GM23338 (cell line): ENCODE results near the gene NEO1. TPM values are rescaled to one million over a fixed set of nuclear protein-coding genes. Genes with fewer than 3 reads are reported as not detected.

Source experiments
- ATAC-seq: fragments of 200-7000 bp; cut with Tn5 transposase; 3 replicates; pipeline ENCODE4 v1.9.1; 2020
- DNase-seq: peaks from one replicate; pipeline ENCODE4 v3.0.0-alpha.2; 2015; ENCODE audit warnings: low spot score
- H2AFZ ChIP-seq: fragments of 200-600 bp; sonication (generic); 2 replicates; pipeline ENCODE4 v1.8.0; 2016; ENCODE audit warnings: antibody characterized with exemption, mild to moderate bottlenecking, moderate library complexity
- H3F3A ChIP-seq: fragments of 200-600 bp; sonication (generic); replicated peaks from 2 replicates; pipeline ENCODE4 v1.8.0; 2017; ENCODE audit warnings: antibody characterized with exemption, mixed run types, low read depth
- H3K27ac ChIP-seq: fragments of 200-600 bp; sonication (generic); 2 replicates; pipeline ENCODE4 v1.6.1; 2016; ENCODE audit warnings: low read depth
- H3K27me3 ChIP-seq: fragments of 200-600 bp; sonication (generic); 2 replicates; pipeline ENCODE4 v1.8.0; 2016; ENCODE audit warnings: mild to moderate bottlenecking, mixed run types, moderate library complexity; ENCODE audit not compliant: insufficient read depth
- H3K36me3 ChIP-seq: fragments of 200-600 bp; sonication (generic); 2 replicates; pipeline ENCODE4 v1.8.0; 2016; ENCODE audit warnings: mild to moderate bottlenecking; ENCODE audit not compliant: insufficient read depth
- H3K4me1 ChIP-seq: fragments of 200-600 bp; sonication (generic); 2 replicates; pipeline ENCODE4 v1.8.0; 2016; ENCODE audit warnings: mild to moderate bottlenecking, moderate library complexity; ENCODE audit not compliant: insufficient read depth
- H3K4me2 ChIP-seq: fragments of 200-600 bp; sonication (generic); 2 replicates; pipeline ENCODE4 v1.7.1; 2017; ENCODE audit warnings: mixed run types
- H3K4me3 ChIP-seq: fragments of 200-600 bp; sonication (generic); 2 replicates; pipeline ENCODE4 v1.6.1; 2016; ENCODE audit warnings: mixed run types
- H3K79me2 ChIP-seq: fragments of 200-600 bp; sonication (generic); replicated peaks from 2 replicates; pipeline ENCODE4 v1.8.0; 2017; ENCODE audit warnings: mild to moderate bottlenecking; ENCODE audit not compliant: insufficient read depth
- H3K9me2 ChIP-seq: fragments of 200-600 bp; sonication (generic); 2 replicates; pipeline ENCODE4 v1.8.0; 2017; ENCODE audit not compliant: insufficient read depth
- H4K20me1 ChIP-seq: fragments of 200-600 bp; sonication (generic); replicated peaks from 2 replicates; pipeline ENCODE4 v1.8.0; 2017; ENCODE audit warnings: mild to moderate bottlenecking; ENCODE audit not compliant: insufficient read depth
- H3K27ac Mint-ChIP-seq: 2 replicates; pipeline ENCODE4 v1.8.0; 2020; ENCODE audit warnings: inconsistent platforms, mild to moderate bottlenecking, moderate library complexity, mixed read lengths
- H3K27me3 Mint-ChIP-seq: 3 replicates; pipeline ENCODE4 v1.8.0; 2022; ENCODE audit warnings: low read depth, mild to moderate bottlenecking, moderate library complexity, mixed read lengths, inconsistent platforms; ENCODE audit not compliant: insufficient read depth, poor library complexity
- H3K36me3 Mint-ChIP-seq: 3 replicates; pipeline ENCODE4 v1.8.0; 2021; ENCODE audit warnings: low read depth, mild to moderate bottlenecking, inconsistent platforms, moderate library complexity, mixed read lengths
- H3K4me1 Mint-ChIP-seq: 3 replicates; pipeline ENCODE4 v1.8.0; 2020; ENCODE audit warnings: mild to moderate bottlenecking, inconsistent platforms, mixed read lengths
- H3K4me3 Mint-ChIP-seq: 3 replicates; pipeline ENCODE4 v1.8.0; 2021; ENCODE audit warnings: moderate library complexity, mild to moderate bottlenecking, inconsistent platforms, mixed read lengths
- H3K9me3 Mint-ChIP-seq: 3 replicates; pipeline ENCODE4 v1.8.0; 2020; ENCODE audit warnings: moderate library complexity, mild to moderate bottlenecking, inconsistent platforms, mixed read lengths
- EZH2 ChIP-seq: fragments of 200-600 bp; sonication (generic); IDR thresholded peaks from one replicate; pipeline ENCODE4 v1.8.0; 2017; ENCODE audit warnings: antibody characterized with exemption, mild to moderate bottlenecking, low read depth; ENCODE audit not compliant: unreplicated experiment
- JUNB ChIP-seq: IDR thresholded peaks from one replicate; pipeline ENCODE4 v1.6.1; 2016; ENCODE audit warnings: antibody characterized with exemption; ENCODE audit not compliant: unreplicated experiment
- POLR2AphosphoS5 ChIP-seq: IDR thresholded peaks from 2 replicates; pipeline ENCODE4 v1.6.1; 2016; ENCODE audit warnings: antibody characterized with exemption, low read depth
- REST ChIP-seq: IDR thresholded peaks from one replicate; pipeline ENCODE4 v1.6.1; 2018; ENCODE audit warnings: antibody characterized with exemption; ENCODE audit not compliant: unreplicated experiment
- STAT1 ChIP-seq: IDR thresholded peaks from one replicate; pipeline ENCODE4 v1.6.1; 2016; ENCODE audit warnings: antibody characterized with exemption; ENCODE audit not compliant: unreplicated experiment
- ZNF114 ChIP-seq: fragments of 250-450 bp; sonication (Bioruptor Pico); IDR thresholded peaks from 2 replicates; pipeline ENCODE4 v1.5.0; 2020; ENCODE audit warnings: mild to moderate bottlenecking, moderate library complexity
- ZNF331 ChIP-seq: fragments of 250-450 bp; sonication (Bioruptor Pico); IDR thresholded peaks from 2 replicates; pipeline ENCODE4 v1.5.0; 2020; ENCODE audit warnings: low read depth, mild to moderate bottlenecking, moderate library complexity
- ZNF462 ChIP-seq: fragments of 250-450 bp; sonication (Bioruptor Pico); IDR thresholded peaks from 2 replicates; pipeline ENCODE4 v1.5.0; 2020; ENCODE audit warnings: mild to moderate bottlenecking, moderate library complexity
- polyA plus RNA-seq: library from polyadenylated mRNA; unstranded; fragments of >200 nt; fragmentation: Nextera tagmentation; extraction: Ambion mirVana; gene quantifications from 2 replicates; pipeline ENCODE4 v1.2.1, GENCODE V29; 2016
- total RNA-seq: library from RNA; depleted of rRNA; stranded (reverse); fragments of >200 nt; shearing (Covaris generic); gene quantifications from 2 replicates; pipeline ENCODE4 v1.2.3, GENCODE V29; 2014

The NEO1 gene
- total and polyA plus RNA-seq, 2 experiments from 2014 or later, result 8.4 to 45.8 TPM

GRCh38 chr15:73330206-73331051 is 278.2 kb downstream of the NEO1 start:
- no peaks in the 10 kb centered on the region for H3K79me2 ChIP-seq
- no peak overlapping the region for H2AFZ ChIP-seq
- no peak overlapping the region for H3K4me2 ChIP-seq
- no peak overlapping the region for H3K4me3 ChIP-seq
- H3K27ac ChIP-seq, result no peak overlapping the region
- DNase-seq (no peak), ATAC-seq (peak; percentile 65)
- no peaks in the 10 kb centered on the region for H3K27me3 ChIP-seq
- H3F3A ChIP-seq, result no peaks in the 10 kb centered on the region
- Mint-ChIP-seq H3K27me3 (peaks cover 9% of the 10 kb centered on the region), H3K9me3 (no peaks in the 10 kb centered on the region; the same call in 2 of the 3 replicates), H3K36me3 (peaks cover 21% of the 10 kb centered on the region), H3K4me3 (no peak overlapping the region), H3K4me1 (peaks cover 11% of the 10 kb centered on the region), H3K27ac (0 out of 2 replicates have a peak overlapping the region, but pooled peaks have one; percentile 41)
- no peaks in the 10 kb centered on the region; the same call in 1 of the 2 replicates for H4K20me1 ChIP-seq
- TF ChIP-seq STAT1, result no peak
- no peak for TF ChIP-seq ZNF331
- TF ChIP-seq ZNF462 (CRISPR knock-in tag), result no peak
- no peak for TF ChIP-seq REST
- TF ChIP-seq ZNF114 (CRISPR knock-in tag), result no peak
- no peak for TF ChIP-seq JUNB
- no peak for TF ChIP-seq EZH2
- no peak for TF ChIP-seq POLR2AphosphoS5
- peaks cover 3% of the 10 kb centered on the region for H3K4me1 ChIP-seq
- no peaks in the 10 kb centered on the region for H3K36me3 ChIP-seq
- H3K9me2 ChIP-seq, result no peaks in the 10 kb centered on the region
